Measurements from ENCODE around the gene RBM26.

DNA sequence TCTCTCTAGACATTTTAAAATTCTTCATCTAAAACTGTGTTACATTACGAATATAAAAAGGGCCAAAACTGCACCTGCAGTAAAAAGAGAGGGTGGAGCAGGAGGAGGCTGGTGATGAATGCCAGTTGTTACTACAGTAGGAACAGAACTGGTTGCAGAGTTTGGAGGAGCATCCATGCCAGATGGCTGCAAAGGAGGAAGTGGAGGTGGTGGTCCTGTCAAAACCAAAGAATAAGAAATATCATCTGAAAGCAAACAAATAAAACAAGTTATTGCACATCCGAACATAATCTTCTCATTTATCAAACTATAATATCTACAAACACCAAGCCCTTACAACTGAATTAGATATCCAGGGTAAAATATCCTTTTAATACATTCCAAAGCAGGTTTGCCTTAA, 40.1 kb downstream of the RBM26 start:
- TF ChIP-seq, protein P1, sequence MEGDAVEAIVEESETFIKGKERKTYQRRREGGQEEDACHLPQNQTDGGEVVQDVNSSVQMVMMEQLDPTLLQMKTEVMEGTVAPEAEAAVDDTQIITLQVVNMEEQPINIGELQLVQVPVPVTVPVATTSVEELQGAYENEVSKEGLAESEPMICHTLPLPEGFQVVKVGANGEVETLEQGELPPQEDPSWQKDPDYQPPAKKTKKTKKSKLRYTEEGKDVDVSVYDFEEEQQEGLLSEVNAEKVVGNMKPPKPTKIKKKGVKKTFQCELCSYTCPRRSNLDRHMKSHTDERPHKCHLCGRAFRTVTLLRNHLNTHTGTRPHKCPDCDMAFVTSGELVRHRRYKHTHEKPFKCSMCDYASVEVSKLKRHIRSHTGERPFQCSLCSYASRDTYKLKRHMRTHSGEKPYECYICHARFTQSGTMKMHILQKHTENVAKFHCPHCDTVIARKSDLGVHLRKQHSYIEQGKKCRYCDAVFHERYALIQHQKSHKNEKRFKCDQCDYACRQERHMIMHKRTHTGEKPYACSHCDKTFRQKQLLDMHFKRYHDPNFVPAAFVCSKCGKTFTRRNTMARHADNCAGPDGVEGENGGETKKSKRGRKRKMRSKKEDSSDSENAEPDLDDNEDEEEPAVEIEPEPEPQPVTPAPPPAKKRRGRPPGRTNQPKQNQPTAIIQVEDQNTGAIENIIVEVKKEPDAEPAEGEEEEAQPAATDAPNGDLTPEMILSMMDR (IDR thresholded peaks at IDR 0.05; ENCODE audit: insufficient read depth, low read depth, low read length): no peak
- TF ChIP-seq EZH2 (IDR thresholded peaks at IDR 0.05; ENCODE audit: insufficient read depth, low read length): no peak

Data from astrocyte (in vitro differentiated cells and primary cell).